Body of pancreas (tissue), 4 donors: ENCODE results near the gene TNP2. TPM values are rescaled to one million over a fixed set of nuclear protein-coding genes. Genes with fewer than 3 reads are reported as not detected.

ENCODE experiments used
- ATAC-seq: fragments of 150-250 bp; one replicate; pipeline ENCODE4 v1.9.1; 2016
- DNase-seq, 4 donors: peaks; one replicate each; pipeline ENCODE4 v3.0.0-alpha.2; 2019
- H3K27ac ChIP-seq, 4 donors: fragments of 200-600 bp; sonication (generic); 1 replicate in 3 of 4; 2 replicates in 1 of 4; pipeline versions ENCODE4 v1.5.1 to v1.6.1; 2016 to 2019; ENCODE audit warnings: mild to moderate bottlenecking in 1 of 4, mixed read lengths in 1 of 4, moderate library complexity in 1 of 4
- H3K27me3 ChIP-seq, 2 donors: fragments of 200-600 bp; sonication (generic); one replicate each; pipeline ENCODE4 v1.6.0; 2016; ENCODE audit warnings: mild to moderate bottlenecking in 1 of 2
- H3K36me3 ChIP-seq, 2 donors: fragments of 200-600 bp; sonication (generic); replicated peaks in 1 of 2; 2 replicates each; pipeline ENCODE4 v1.5.1; 2016; ENCODE audit warnings: low read depth in 2 of 2; ENCODE audit not compliant: insufficient read depth in 1 of 2
- H3K4me1 ChIP-seq: fragments of 200-600 bp; sonication (generic); one replicate; pipeline ENCODE4 v1.6.0; 2016
- H3K4me3 ChIP-seq, 2 donors: fragments of 200-600 bp; sonication (generic); 1 replicate in 1 of 2; 2 replicates in 1 of 2; pipeline ENCODE4 v1.5.1; 2016 to 2019
- H3K9me3 ChIP-seq, 3 donors: fragments of 200-600 bp; sonication (generic); 1 replicate in 2 of 3; 2 replicates in 1 of 3; pipeline ENCODE4 v1.5.1; 2016
- CTCF ChIP-seq, 7 experiments: fragments of 450-650 bp in 4 of 7; fragments of 200-600 bp in 3 of 7; sonication (generic) in 3 of 7; IDR thresholded peaks; one replicate each; pipeline ENCODE4 v1.5.1; 2016 to 2019; ENCODE audit warnings: antibody characterized with exemption in 7 of 7
- POLR2A ChIP-seq, 3 donors: fragments of 450-650 bp; IDR thresholded peaks; one replicate each; pipeline ENCODE4 v1.6.1; 2016; ENCODE audit warnings: antibody characterized with exemption in 3 of 3, mild to moderate bottlenecking in 2 of 3
- WGBS, 2 donors: methylation state at CpG; one replicate each; pipeline ENCODE4 v1.1.5; 2017; 5-methylcytosine and 5-hydroxymethylcytosine counted together
- intact Hi-C: fragments of 100-400 bp; cut with DNase I; formaldehyde crosslinking; loops from one replicate; pipeline ENCODE4 v1.15.1; 2023
- total RNA-seq, 2 donors: library from RNA; depleted of rRNA; stranded (reverse); fragments of >200 nt; gene quantifications; one replicate each; pipeline ENCODE4 v1.1.0, GENCODE V29; 2016

Gene TNP2
- total RNA-seq, 2 donors from 2014 or later = not detected

GRCh38 chr16:11255737-11256660, 13.1 kb downstream of the TNP2 start, which contains the start of gene SOCS1:
TSS of gene SOCS1 (minus strand) at chr16:11256204. CDS start at chr16:11255478, 726 bp downstream.
- 1% methylated on average over 28 to 98 of the region's 100 CpGs for WGBS, 2 donors
- Histone ChIP-seq H3K4me1 (peaks cover 34% of the 10 kb centered on the region), H3K27me3 (no peaks in the 10 kb centered on the region), H3K4me3 (peak within 1 kb of the TSS; percentile 69 to 84), H3K9me3 (no peaks in the 10 kb centered on the region), H3K36me3 (no peaks in the 10 kb centered on the region), H3K27ac (peak within 1 kb of the TSS; percentile 88 to 99 (median 94))
- DNase-seq (peak; percentile 84 to 88 (median 86)), ATAC-seq (peak; percentile 79)
- peak; percentile 64 to 95 (median 88) for TF ChIP-seq CTCF (IDR thresholded peaks at IDR 0.05)
- TF ChIP-seq POLR2A (IDR thresholded peaks at IDR 0.05) = peak; percentile 77 to 95 (median 82)
- intact Hi-C loops = no loop called here

GRCh38 chr16:11254913-11255736, 14.0 kb downstream of the TNP2 start:
- TF ChIP-seq CTCF (IDR thresholded peaks at IDR 0.05) = peak in 1 of 7 experiments; percentile 11
- TF ChIP-seq POLR2A (IDR thresholded peaks at IDR 0.05) = no peak
- 0 to 3% methylated on average over 3 to 103 of the region's 105 CpGs for whole genome bisulfite sequencing, 2 donors
- ATAC-seq = no peak

GRCh38 chr16:11253995-11254912, 14.9 kb downstream of the TNP2 start:
- TF ChIP-seq POLR2A (IDR thresholded peaks at IDR 0.05) (no peak), CTCF (IDR thresholded peaks at IDR 0.05) (no peak)
- DNase-seq = no peak
- no peaks in the 10 kb centered on the region for H3K9me3 ChIP-seq

More at GRCh38 chr16:11254913-11255736, 14.0 kb downstream of the TNP2 start:
- no peaks in the 10 kb centered on the region for H3K27me3 ChIP-seq
- peak overlapping the region; percentile 88 to 99 (median 94) for H3K27ac ChIP-seq
- peak overlapping the region; percentile 2 to 21 for H3K4me3 ChIP-seq
- no peaks in the 10 kb centered on the region for H3K9me3 ChIP-seq
- intact Hi-C loops = no loop called here
- no peaks in the 10 kb centered on the region for H3K36me3 ChIP-seq
- DNase-seq = peak; percentile 33 to 53 (median 42)
- H3K4me1 ChIP-seq = peaks cover 34% of the 10 kb centered on the region

More at GRCh38 chr16:11253995-11254912, 14.9 kb downstream of the TNP2 start:
- Histone ChIP-seq H3K4me3 (peak overlapping the region in 1 of 2 donors; percentile 21), H3K36me3 (no peaks in the 10 kb centered on the region), H3K27me3 (no peaks in the 10 kb centered on the region), H3K27ac (peak overlapping the region in 1 of 4 donors; percentile 88), H3K4me1 (peaks cover 30% of the 10 kb centered on the region)
- intact Hi-C loops = no loop called here
- WGBS, 2 donors = 76 to 87% methylated on average over 28 to 29 of the region's 29 CpGs
- ATAC-seq = no peak
